OCI-LY1 (cell line): ENCODE measurements around the gene TMOD2.

ENCODE experiments used
- H2AFZ ChIP-seq: fragments of 200-600 bp; sonication (generic), shearing (Covaris generic); 2 replicates; pipeline ENCODE4 v1.6.0; 2014; ENCODE audit warnings: antibody characterized with exemption, mild to moderate bottlenecking, low read length
- H3F3A ChIP-seq: fragments of 200-600 bp; sonication (generic), shearing (Covaris generic); 2 replicates; pipeline ENCODE4 v1.6.0; 2014; ENCODE audit warnings: mild to moderate bottlenecking, antibody characterized with exemption, low read length, moderate library complexity; ENCODE audit not compliant: insufficient read depth
- H3K27ac ChIP-seq: fragments of 200-600 bp; sonication (generic); 2 replicates; pipeline ENCODE4 v1.5.1; 2014; ENCODE audit warnings: low read length, mixed run types, mild to moderate bottlenecking, low read depth; ENCODE audit not compliant: poor library complexity, severe bottlenecking
- H3K27me3 ChIP-seq: fragments of 200-600 bp; sonication (generic); 2 replicates; pipeline ENCODE4 v1.6.0; 2014; ENCODE audit warnings: antibody characterized with exemption, mild to moderate bottlenecking, low read length, moderate library complexity; ENCODE audit not compliant: insufficient read depth
- H3K36me3 ChIP-seq: fragments of 200-600 bp; sonication (generic); 2 replicates; pipeline ENCODE4 v1.6.1; 2014; ENCODE audit warnings: mild to moderate bottlenecking, antibody characterized with exemption, low read length, moderate library complexity, mixed read lengths; ENCODE audit not compliant: insufficient read depth
- H3K4me1 ChIP-seq: fragments of 200-600 bp; sonication (generic); 2 replicates; pipeline ENCODE4 v1.5.1; 2014; ENCODE audit warnings: mild to moderate bottlenecking, low read length, moderate library complexity; ENCODE audit not compliant: insufficient read depth, severe bottlenecking
- H3K4me2 ChIP-seq: fragments of 200-600 bp; sonication (generic), shearing (Covaris generic); 2 replicates; pipeline ENCODE4 v1.6.1; 2014; ENCODE audit warnings: low read length
- H3K4me3 ChIP-seq: fragments of 200-600 bp; sonication (generic); 2 replicates; pipeline ENCODE4 v1.5.1; 2014; ENCODE audit warnings: low read length, low read depth, mild to moderate bottlenecking, mixed read lengths; ENCODE audit not compliant: poor library complexity, severe bottlenecking
- H3K79me2 ChIP-seq: fragments of 200-600 bp; shearing (Covaris generic); 2 replicates; pipeline ENCODE4 v1.6.1; 2016; ENCODE audit warnings: mixed run types, low read length, mixed read lengths; ENCODE audit not compliant: insufficient read depth
- H3K9ac ChIP-seq: fragments of 200-600 bp; sonication (generic), shearing (Covaris generic); 2 replicates; pipeline ENCODE4 v1.6.1; 2014; ENCODE audit warnings: mild to moderate bottlenecking, low read length, mixed read lengths
- H3K9me2 ChIP-seq: fragments of 200-600 bp; sonication (generic), shearing (Covaris generic); 2 replicates; pipeline ENCODE4 v1.6.1; 2014; ENCODE audit warnings: low read depth, mild to moderate bottlenecking, low read length, mixed read lengths
- H3K9me3 ChIP-seq: fragments of 200-600 bp; shearing (Covaris generic); 2 replicates; pipeline ENCODE4 v1.6.1; 2014; ENCODE audit warnings: low read length, mixed read lengths
- H4K20me1 ChIP-seq: fragments of 200-600 bp; sonication (generic), shearing (Covaris generic); 2 replicates; pipeline ENCODE4 v1.6.0; 2016; ENCODE audit warnings: mild to moderate bottlenecking, low read length; ENCODE audit not compliant: insufficient read depth
- EZH2 ChIP-seq: fragments of 200-600 bp; sonication (generic), shearing (Covaris generic); IDR thresholded peaks from 2 replicates; pipeline ENCODE4 v1.8.0; 2017; ENCODE audit warnings: borderline replicate concordance, mixed run types, mild to moderate bottlenecking, antibody characterized with exemption, low read length, moderate library complexity, mixed read lengths
- TF ChIP-seq, protein P1 (sequence below): fragments of 200-600 bp; sonication (generic), shearing (Covaris generic); IDR thresholded peaks from 2 replicates; pipeline ENCODE4 v1.5.1; 2017; ENCODE audit warnings: mild to moderate bottlenecking, antibody characterized with exemption, low read length, moderate library complexity, mixed read lengths

TMOD2 gene

DNA sequence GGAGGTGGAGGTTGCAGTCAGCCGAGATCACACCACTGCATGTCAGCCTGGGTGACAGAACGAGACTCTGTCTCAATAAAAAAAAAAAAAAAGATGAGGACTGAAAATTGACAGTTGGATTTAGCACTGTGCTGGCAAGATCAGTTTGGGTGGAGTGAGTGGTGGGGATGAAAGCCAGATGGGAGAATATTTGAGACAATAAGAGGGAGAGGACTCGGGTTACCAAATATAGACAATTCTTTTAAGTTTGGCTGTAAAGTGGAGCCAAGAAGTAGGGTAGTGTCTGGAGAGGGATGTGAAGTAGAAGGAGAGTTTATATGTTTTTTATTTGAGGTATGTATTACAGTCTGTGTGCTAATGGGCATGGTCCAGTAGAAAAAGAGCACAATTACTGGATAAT is 98.5 kb downstream of the TMOD2 start:
- Histone ChIP-seq H3K4me3 (no peak overlapping the region), H3K9me2 (no peaks in the 10 kb centered on the region), H3K4me1 (peaks cover 14% of the 10 kb centered on the region), H3F3A (no peaks in the 10 kb centered on the region), H3K9me3 (no peaks in the 10 kb centered on the region), H3K79me2 (peaks cover 12% of the 10 kb centered on the region), H4K20me1 (no peaks in the 10 kb centered on the region), H3K9ac (no peak overlapping the region), H3K27ac (no peak overlapping the region), H3K36me3 (no peaks in the 10 kb centered on the region), H3K27me3 (no peaks in the 10 kb centered on the region), H3K4me2 (no peak overlapping the region), H2AFZ (no peak overlapping the region)
- no peak for TF ChIP-seq EZH2
- TF ChIP-seq, protein P1, sequence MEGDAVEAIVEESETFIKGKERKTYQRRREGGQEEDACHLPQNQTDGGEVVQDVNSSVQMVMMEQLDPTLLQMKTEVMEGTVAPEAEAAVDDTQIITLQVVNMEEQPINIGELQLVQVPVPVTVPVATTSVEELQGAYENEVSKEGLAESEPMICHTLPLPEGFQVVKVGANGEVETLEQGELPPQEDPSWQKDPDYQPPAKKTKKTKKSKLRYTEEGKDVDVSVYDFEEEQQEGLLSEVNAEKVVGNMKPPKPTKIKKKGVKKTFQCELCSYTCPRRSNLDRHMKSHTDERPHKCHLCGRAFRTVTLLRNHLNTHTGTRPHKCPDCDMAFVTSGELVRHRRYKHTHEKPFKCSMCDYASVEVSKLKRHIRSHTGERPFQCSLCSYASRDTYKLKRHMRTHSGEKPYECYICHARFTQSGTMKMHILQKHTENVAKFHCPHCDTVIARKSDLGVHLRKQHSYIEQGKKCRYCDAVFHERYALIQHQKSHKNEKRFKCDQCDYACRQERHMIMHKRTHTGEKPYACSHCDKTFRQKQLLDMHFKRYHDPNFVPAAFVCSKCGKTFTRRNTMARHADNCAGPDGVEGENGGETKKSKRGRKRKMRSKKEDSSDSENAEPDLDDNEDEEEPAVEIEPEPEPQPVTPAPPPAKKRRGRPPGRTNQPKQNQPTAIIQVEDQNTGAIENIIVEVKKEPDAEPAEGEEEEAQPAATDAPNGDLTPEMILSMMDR, result no peak

DNA sequence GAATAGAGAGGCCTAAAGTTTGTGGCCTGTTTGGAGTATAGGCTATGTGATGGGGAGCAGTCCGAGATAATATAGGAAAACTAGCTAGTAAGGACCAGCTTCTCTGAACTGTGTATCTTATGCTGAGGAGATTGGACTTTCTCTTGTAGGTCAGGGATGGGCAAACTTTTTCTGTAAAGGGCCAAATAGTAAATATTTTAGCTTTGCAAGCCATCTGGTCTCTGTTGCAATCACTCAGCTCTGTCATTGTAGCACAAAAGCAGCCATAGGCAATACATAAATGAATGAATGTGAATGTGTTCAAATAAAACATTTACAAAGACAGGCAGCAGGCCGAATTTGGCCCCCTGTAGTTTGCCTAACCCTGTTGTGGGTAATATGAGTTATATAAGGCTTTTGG is 102.6 kb downstream of the TMOD2 start:
- no peaks in the 10 kb centered on the region for H3K9me2 ChIP-seq
- H3K4me2 ChIP-seq, result no peak overlapping the region
- TF ChIP-seq EZH2, result no peak
- TF ChIP-seq, protein P1, result no peak
- H3K9ac ChIP-seq, result no peak overlapping the region
- H3K27me3 ChIP-seq, result no peaks in the 10 kb centered on the region
- H3F3A ChIP-seq, result no peaks in the 10 kb centered on the region
- no peak overlapping the region for H2AFZ ChIP-seq
- no peak overlapping the region for H3K4me3 ChIP-seq
- H3K27ac ChIP-seq, result no peak overlapping the region
- H4K20me1 ChIP-seq, result no peaks in the 10 kb centered on the region
- no peaks in the 10 kb centered on the region for H3K79me2 ChIP-seq
- H3K9me3 ChIP-seq, result no peaks in the 10 kb centered on the region
- H3K36me3 ChIP-seq, result no peaks in the 10 kb centered on the region
- no peaks in the 10 kb centered on the region for H3K4me1 ChIP-seq

DNA sequence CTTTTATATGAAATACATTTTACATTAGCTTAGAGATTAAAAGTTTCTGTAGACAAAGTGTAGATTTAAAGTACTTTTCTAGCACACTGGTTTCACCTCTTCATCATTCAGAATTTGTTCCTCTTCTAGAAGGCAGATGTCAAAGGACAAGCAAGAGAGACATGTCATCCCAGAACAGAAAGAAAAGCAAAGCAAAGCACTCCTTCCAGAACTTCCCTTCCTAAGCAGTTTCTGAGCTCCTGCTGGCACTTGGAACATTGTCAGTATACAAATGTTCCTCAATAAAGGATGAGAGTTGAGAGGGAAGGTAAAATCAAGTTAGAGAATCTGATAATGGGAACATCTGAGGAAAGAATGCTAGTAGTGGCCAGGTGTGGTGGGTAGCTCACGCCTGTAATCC is 104.2 kb downstream of the TMOD2 start:
- no peaks in the 10 kb centered on the region for H3K27me3 ChIP-seq
- no peak overlapping the region for H3K9ac ChIP-seq
- no peaks in the 10 kb centered on the region for H3K9me3 ChIP-seq
- H2AFZ ChIP-seq, result no peak overlapping the region
- H3K4me1 ChIP-seq, result no peaks in the 10 kb centered on the region
- no peaks in the 10 kb centered on the region for H4K20me1 ChIP-seq
- H3K4me2 ChIP-seq, result no peak overlapping the region
- TF ChIP-seq, protein P1, result no peak
- no peak for TF ChIP-seq EZH2
- no peaks in the 10 kb centered on the region for H3K9me2 ChIP-seq
- H3K79me2 ChIP-seq, result no peaks in the 10 kb centered on the region
- H3K36me3 ChIP-seq, result no peaks in the 10 kb centered on the region
- H3K4me3 ChIP-seq, result no peak overlapping the region
- H3K27ac ChIP-seq, result no peak overlapping the region
- no peaks in the 10 kb centered on the region for H3F3A ChIP-seq
